ENCODE data around the gene NDFIP2. TPM values are rescaled to one million over a fixed set of nuclear protein-coding genes. Genes with fewer than 3 reads are reported as not detected.

The NDFIP2 gene, protein sequence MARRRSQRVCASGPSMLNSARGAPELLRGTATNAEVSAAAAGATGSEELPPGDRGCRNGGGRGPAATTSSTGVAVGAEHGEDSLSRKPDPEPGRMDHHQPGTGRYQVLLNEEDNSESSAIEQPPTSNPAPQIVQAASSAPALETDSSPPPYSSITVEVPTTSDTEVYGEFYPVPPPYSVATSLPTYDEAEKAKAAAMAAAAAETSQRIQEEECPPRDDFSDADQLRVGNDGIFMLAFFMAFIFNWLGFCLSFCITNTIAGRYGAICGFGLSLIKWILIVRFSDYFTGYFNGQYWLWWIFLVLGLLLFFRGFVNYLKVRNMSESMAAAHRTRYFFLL
- total RNA-seq (10 to 100 TPM in 2 of 4 donors, 1 to 10 TPM in 2; 9.2 to 13.7 (median 10.8) TPM), polyA plus RNA-seq (10 to 100 TPM; 33.6 to 52.2 (median 35.5) TPM)

DNA sequence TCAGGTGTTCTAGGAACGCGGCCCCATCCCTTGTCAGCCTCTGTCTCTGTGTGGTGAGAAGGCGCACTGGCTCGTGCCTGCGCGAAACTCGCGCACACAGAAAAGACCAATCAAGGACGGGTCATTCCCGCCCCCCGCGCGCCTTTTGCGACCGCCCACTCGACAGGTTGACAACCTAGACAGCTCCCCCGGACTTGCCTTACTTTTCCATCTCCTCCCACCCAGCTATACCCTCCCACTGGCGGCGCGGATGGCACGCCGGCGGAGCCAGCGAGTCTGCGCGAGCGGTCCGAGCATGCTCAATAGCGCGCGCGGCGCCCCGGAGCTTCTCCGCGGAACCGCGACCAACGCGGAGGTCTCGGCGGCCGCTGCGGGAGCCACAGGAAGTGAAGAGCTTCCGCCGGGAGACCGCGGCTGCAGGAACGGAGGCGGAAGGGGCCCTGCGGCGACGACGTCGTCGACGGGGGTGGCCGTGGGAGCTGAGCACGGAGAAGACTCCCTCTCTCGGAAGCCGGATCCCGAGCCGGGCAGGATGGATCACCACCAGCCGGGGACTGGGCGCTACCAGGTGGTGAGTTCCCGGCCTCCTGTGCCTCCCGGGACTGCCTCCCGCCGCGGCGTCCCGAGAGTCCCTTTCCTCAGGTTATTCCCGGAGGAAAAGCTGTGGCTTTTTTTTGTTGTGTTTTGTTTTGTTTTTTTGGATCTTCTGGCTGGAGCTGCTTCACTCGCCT is at the start of gene NDFIP2:
TSS of gene NDFIP2 (plus strand) at position 202 of the 731 bp plus-strand sequence. CDS start at position 251, 49 bp downstream.
- peak; percentile 88 for DNase-seq
- Histone ChIP-seq H3K36me3 (no peaks in the 10 kb centered on the region), H3K4me3 (peak within 1 kb of the TSS; percentile 71 to 81 (median 77)), H3K27ac (peak within 1 kb of the TSS; percentile 77 to 79 (median 78)), H3K27me3 (no peaks in the 10 kb centered on the region), H3K4me1 (peaks cover 0 to 21% (median 15%) of the 10 kb centered on the region in 4 donors), H3K9me3 (no peaks in the 10 kb centered on the region)
- 0 to 1% methylated on average over 74 of the region's 74 CpGs for WGBS, 2 donors
- TF ChIP-seq POLR2A (IDR thresholded peaks at IDR 0.05), result peak in 1 of 2 donors; percentile 29
- TF ChIP-seq POLR2AphosphoS5 (IDR thresholded peaks at IDR 0.05), result peak; percentile 56 to 80 (median 79)
- no peak for TF ChIP-seq EP300 (IDR thresholded peaks at IDR 0.05)
- intact Hi-C loops (cut with DNase I), result loop anchor here (5.0 kb wide), 2 partner anchors 56 to 59 kb away; no protein-coding TSS in a partner anchor

DNA sequence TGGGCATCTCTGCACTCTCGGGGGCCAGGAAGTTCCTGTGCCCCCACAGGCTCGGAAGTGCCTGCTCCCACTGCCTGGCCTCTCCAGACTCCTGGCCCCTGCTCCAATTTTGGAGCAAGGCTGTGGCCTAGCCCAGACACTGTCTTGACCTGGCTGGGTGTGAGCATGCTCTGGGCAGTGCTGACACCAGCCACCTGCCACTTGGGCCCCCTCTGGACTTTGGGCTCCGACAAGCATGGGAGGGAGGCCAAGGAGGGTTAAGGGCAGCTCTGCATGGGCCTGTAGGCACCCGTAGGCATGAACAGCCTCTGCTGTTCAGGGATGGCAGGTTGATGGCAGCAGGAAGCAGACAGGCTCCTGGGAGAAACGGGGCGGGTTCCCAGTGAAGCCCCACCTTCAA is 48.9 kb upstream of the NDFIP2 start:
- Histone ChIP-seq H3K27me3 (no peaks in the 10 kb centered on the region), H3K4me1 (no peaks in the 10 kb centered on the region), H3K27ac (no peak overlapping the region), H3K9me3 (no peaks in the 10 kb centered on the region), H3K4me3 (no peak overlapping the region), H3K36me3 (no peaks in the 10 kb centered on the region)
- intact Hi-C loops (cut with DNase I), result no loop called here
- TF ChIP-seq, protein P1, sequence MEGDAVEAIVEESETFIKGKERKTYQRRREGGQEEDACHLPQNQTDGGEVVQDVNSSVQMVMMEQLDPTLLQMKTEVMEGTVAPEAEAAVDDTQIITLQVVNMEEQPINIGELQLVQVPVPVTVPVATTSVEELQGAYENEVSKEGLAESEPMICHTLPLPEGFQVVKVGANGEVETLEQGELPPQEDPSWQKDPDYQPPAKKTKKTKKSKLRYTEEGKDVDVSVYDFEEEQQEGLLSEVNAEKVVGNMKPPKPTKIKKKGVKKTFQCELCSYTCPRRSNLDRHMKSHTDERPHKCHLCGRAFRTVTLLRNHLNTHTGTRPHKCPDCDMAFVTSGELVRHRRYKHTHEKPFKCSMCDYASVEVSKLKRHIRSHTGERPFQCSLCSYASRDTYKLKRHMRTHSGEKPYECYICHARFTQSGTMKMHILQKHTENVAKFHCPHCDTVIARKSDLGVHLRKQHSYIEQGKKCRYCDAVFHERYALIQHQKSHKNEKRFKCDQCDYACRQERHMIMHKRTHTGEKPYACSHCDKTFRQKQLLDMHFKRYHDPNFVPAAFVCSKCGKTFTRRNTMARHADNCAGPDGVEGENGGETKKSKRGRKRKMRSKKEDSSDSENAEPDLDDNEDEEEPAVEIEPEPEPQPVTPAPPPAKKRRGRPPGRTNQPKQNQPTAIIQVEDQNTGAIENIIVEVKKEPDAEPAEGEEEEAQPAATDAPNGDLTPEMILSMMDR (IDR thresholded peaks at IDR 0.05), result no peak
- TF ChIP-seq POLR2AphosphoS5 (IDR thresholded peaks at IDR 0.05), result no peak
- TF ChIP-seq POLR2A (IDR thresholded peaks at IDR 0.05), result no peak
- no peak for TF ChIP-seq EP300 (IDR thresholded peaks at IDR 0.05)
- 94 to 96% methylated on average over 6 of the region's 6 CpGs for WGBS, 2 donors
- DNase-seq, result no peak

DNA sequence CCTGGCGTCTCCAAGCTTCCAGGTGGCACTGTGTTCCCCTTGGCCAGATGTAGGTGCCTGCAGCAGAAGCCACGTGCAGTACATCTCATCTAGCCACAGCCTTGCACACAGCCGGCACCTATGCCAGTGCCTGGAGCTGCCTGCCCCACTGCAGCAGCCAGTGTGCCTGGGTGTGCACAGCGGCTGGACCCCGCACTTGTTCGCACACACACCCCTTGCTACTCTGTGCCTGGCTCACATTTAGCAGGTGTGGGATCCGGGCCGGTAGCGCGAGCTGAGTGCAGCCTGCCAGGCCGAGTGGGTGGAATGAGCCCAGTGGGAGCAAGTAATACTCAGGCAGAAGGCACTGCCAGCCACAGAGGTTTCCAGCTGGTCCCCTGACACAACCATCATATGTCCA is 48.0 kb upstream of the NDFIP2 start:
- no peak for DNase-seq
- Histone ChIP-seq H3K27me3 (no peaks in the 10 kb centered on the region), H3K9me3 (no peaks in the 10 kb centered on the region), H3K36me3 (no peaks in the 10 kb centered on the region), H3K4me3 (no peak overlapping the region), H3K4me1 (no peaks in the 10 kb centered on the region), H3K27ac (no peak overlapping the region)
- WGBS, 2 donors, result 95 to 98% methylated on average over 11 of the region's 11 CpGs
- no peak for TF ChIP-seq EP300 (IDR thresholded peaks at IDR 0.05)
- TF ChIP-seq, protein P1 (IDR thresholded peaks at IDR 0.05), result no peak
- TF ChIP-seq POLR2A (IDR thresholded peaks at IDR 0.05), result no peak
- intact Hi-C loops (cut with DNase I), result no loop called here

DNA sequence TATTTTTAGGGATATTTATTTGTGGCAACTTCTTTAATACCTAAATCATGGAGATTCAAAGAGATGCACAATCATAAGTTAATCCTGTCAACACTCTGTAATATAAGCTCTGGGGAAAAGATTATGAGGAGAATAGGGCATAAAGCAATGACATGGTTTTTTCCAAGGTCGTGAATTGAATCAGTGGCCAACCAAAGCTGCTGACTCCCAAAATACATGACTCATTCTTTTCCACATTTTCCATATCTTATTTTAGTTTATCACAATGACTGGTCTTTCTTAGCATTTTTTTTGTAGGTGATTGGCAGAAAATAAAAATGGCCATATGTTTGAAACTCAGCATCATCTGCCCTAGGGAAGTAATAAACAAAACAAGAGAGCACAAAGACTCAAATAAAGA is 46.4 kb upstream of the NDFIP2 start:
- no peak overlapping the region for H3K27ac ChIP-seq
- H3K4me1 ChIP-seq, result no peaks in the 10 kb centered on the region
- intact Hi-C loops (cut with DNase I), result no loop called here
- H3K9me3 ChIP-seq, result no peaks in the 10 kb centered on the region
- 77 to 85% methylated on average over 1 of the region's 1 CpG for WGBS, 2 donors
- DNase-seq, result no peak
- TF ChIP-seq POLR2AphosphoS5 (IDR thresholded peaks at IDR 0.05) (no peak), POLR2A (IDR thresholded peaks at IDR 0.05) (no peak), EP300 (IDR thresholded peaks at IDR 0.05) (no peak)
- TF ChIP-seq, protein P1 (IDR thresholded peaks at IDR 0.05), result no peak
- H3K36me3 ChIP-seq, result no peaks in the 10 kb centered on the region
- no peak overlapping the region for H3K4me3 ChIP-seq
- H3K27me3 ChIP-seq, result no peaks in the 10 kb centered on the region

DNA sequence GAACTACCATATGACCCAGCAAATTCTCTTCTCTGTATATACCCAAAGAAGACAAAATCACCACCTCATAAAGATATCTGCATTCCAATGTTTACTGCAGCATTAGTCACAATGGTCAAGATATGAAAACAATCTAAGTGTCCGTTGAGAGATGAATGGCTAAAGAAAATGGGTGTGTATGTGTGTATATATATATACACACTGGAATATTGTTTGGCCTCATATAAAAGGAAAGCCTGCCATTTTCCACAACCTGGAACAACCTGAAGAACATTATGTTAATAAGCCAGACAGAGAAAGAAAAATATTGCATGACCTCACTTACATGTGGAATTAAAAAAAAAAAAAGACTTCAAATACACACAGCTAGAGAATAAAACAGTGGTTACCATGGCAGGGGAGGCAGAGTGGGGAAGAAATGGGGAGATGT is 45.4 kb upstream of the NDFIP2 start:
- intact Hi-C loops (cut with DNase I), result no loop called here
- Histone ChIP-seq H3K4me1 (no peaks in the 10 kb centered on the region), H3K4me3 (no peak overlapping the region), H3K27me3 (no peaks in the 10 kb centered on the region), H3K27ac (no peak overlapping the region), H3K36me3 (no peaks in the 10 kb centered on the region), H3K9me3 (no peaks in the 10 kb centered on the region)
- no peak for DNase-seq
- no peak for TF ChIP-seq POLR2AphosphoS5 (IDR thresholded peaks at IDR 0.05)
- TF ChIP-seq, protein P1 (IDR thresholded peaks at IDR 0.05), result no peak
- TF ChIP-seq EP300 (IDR thresholded peaks at IDR 0.05), result no peak
- TF ChIP-seq POLR2A (IDR thresholded peaks at IDR 0.05), result no peak
- WGBS, 2 donors, result 17 to 54% methylated on average over 1 of the region's 1 CpG
